ENCODE data around the gene ABCC9.
"Not testable (repeated sequence)": the region's sequence is repeated elsewhere in the genome, so short reads cannot be mapped to it uniquely, and the experiment has no call there.

The ABCC9 gene

GRCh38 chr12:21797539-21797938 lies 143.7 kb downstream of the ABCC9 start:
- POLR2A ChIA-PET: no interaction called here
- TF ChIP-seq SP1 (IDR thresholded peaks at IDR 0.05) (no peak), TARDBP (IDR thresholded peaks at IDR 0.05) (no peak), ELF4 (IDR thresholded peaks at IDR 0.05) (no peak), FOXK2 (IDR thresholded peaks at IDR 0.05) (no peak), NFRKB (IDR thresholded peaks at IDR 0.05) (no peak), ZNF384 (IDR thresholded peaks at IDR 0.05) (no peak), FOXM1 (IDR thresholded peaks at IDR 0.05; ENCODE audit: borderline replicate concordance) (no peak), PKNOX1 (IDR thresholded peaks at IDR 0.05) (no peak)
- CTCF ChIA-PET: no interaction called here
- no peak for DNase-seq (ENCODE audit: extremely low spot score)

DNA sequence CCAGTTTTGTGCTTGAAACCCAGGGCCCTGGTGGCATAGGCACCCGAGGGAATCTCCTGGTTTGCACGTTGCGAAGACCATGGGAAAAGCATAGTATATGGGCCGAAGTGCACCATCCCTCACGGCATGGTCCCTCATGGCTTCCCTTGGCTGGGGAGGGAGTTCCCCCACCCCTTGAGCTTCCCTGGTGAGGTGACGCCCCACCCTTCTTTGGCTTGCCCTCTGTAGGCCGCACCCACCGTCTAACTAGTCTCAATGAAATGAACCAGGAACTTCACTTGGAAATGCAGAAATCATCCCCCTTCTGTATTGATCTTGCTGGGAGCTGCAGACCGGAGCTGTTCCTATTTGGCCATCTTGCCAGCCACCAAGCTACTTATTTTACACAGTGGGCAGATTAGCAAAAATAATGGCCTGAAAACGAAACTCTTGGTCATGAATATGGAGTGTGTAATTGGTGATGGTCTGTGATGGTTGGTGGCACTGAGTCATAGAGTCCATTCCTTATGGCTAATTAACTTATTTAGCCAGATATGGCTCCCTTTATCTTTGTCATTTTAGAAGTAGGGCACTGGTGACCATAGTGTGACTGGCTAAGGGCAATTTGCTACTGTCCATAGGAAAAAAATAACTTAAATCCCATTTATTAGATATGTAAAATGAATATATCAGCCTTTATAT lies 145.4 kb downstream of the ABCC9 start:
- CTCF ChIA-PET: interaction anchor here (0.6 kb wide), 1 partner anchor 912 kb away, joined by 3 read pairs; no protein-coding TSS in a partner anchor
- POLR2A ChIA-PET: no interaction called here
- no peak for DNase-seq (ENCODE audit: extremely low spot score)
- no peak for TF ChIP-seq ZNF384 (IDR thresholded peaks at IDR 0.05)
- no peak for TF ChIP-seq PKNOX1 (IDR thresholded peaks at IDR 0.05)
- TF ChIP-seq ELF4 (IDR thresholded peaks at IDR 0.05): no peak
- TF ChIP-seq BHLHE40 (IDR thresholded peaks at IDR 0.05; ENCODE audit: borderline replicate concordance): no peak
- TF ChIP-seq NFRKB (IDR thresholded peaks at IDR 0.05): no peak
- no peak for TF ChIP-seq FOXA1 (IDR thresholded peaks at IDR 0.05)
- no peak for TF ChIP-seq ARNT (IDR thresholded peaks at IDR 0.05)
- no peak for TF ChIP-seq SP1 (IDR thresholded peaks at IDR 0.05)
- TF ChIP-seq L3MBTL2 (conservative IDR thresholded peaks at IDR 0.05): no peak
- TF ChIP-seq SUZ12 (IDR thresholded peaks at IDR 0.05): no peak
- no peak for TF ChIP-seq HDGF (IDR thresholded peaks at IDR 0.05; ENCODE audit: borderline replicate concordance)
- TF ChIP-seq CTBP1 (IDR thresholded peaks at IDR 0.05; ENCODE audit: borderline replicate concordance): no peak

GRCh38 chr12:21794807-21795595 lies 146.2 kb downstream of the ABCC9 start:
- POLR2A ChIA-PET; DNase-seq (ENCODE audit: extremely low spot score): not testable (repeated sequence)
- CTCF ChIA-PET: interaction anchor here (0.6 kb wide), 1 partner anchor 911 kb away, joined by 3 read pairs; no protein-coding TSS in a partner anchor

GRCh38 chr12:21789687-21790086 lies 151.5 kb downstream of the ABCC9 start:
- POLR2A ChIA-PET; DNase-seq (ENCODE audit: extremely low spot score): not testable (repeated sequence)
- CTCF ChIA-PET: interaction anchor here (0.6 kb wide), 1 partner anchor 17 kb away, joined by 3 read pairs; no protein-coding TSS in a partner anchor

DNA sequence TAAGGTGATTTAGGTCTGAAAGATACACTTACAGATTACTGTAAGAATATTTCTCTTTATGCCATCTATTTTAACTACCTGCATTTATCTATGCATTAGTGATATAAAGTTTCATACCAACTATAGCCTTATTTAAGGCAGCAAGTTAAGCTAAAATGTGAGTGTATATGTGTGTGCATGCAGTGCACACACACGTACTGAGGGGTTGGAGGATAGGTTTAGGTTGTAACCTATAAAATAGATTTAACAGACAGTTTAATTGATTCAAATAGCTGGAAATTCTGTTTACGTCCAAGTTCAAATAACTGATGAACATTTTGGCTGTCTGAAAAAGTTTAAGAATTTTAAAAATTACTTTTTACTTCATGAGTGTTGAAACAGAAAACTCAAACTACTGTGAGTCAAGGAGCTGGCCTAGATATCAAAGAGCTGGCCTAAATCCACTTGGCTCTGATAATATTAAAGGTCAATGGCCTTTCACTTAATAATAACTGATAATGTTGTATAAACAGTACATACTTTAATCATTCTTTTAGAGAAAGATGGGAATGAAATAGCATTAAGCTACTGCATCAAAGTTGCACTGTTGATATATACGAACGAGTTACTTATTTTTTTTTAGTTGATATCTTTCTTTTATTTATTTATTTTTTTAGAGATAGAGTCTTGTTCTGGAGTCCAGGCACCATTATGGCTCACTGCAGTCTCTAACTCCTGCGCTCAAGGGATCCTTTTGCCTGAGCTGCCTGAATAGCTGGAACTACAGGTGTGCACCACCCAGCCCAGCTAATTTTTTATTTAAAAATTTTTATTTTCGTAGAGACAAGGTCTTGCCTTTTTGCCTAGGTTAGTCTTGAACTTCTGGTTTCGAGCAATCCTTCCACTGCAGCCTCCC lies 152.9 kb downstream of the ABCC9 start:
- ChIA-PET CTCF (no interaction called here), POLR2A (no interaction called here)
- no peak for TF ChIP-seq FOXM1 (IDR thresholded peaks at IDR 0.05; ENCODE audit: borderline replicate concordance)
- no peak for TF ChIP-seq SP1 (IDR thresholded peaks at IDR 0.05)
- no peak for TF ChIP-seq FOXK2 (IDR thresholded peaks at IDR 0.05)
- TF ChIP-seq ELF4 (IDR thresholded peaks at IDR 0.05): no peak
- TF ChIP-seq FOXA1 (IDR thresholded peaks at IDR 0.05): no peak
- no peak for TF ChIP-seq ZNF384 (IDR thresholded peaks at IDR 0.05)
- no peak for TF ChIP-seq SUZ12 (IDR thresholded peaks at IDR 0.05)
- TF ChIP-seq PKNOX1 (IDR thresholded peaks at IDR 0.05): no peak
- DNase-seq (ENCODE audit: extremely low spot score): no peak

GRCh38 chr12:21786041-21786531 lies 155.1 kb downstream of the ABCC9 start:
- TF ChIP-seq L3MBTL2 (conservative IDR thresholded peaks at IDR 0.05): no peak
- no peak for TF ChIP-seq FOXK2 (IDR thresholded peaks at IDR 0.05)
- no peak for TF ChIP-seq SUZ12 (IDR thresholded peaks at IDR 0.05)
- TF ChIP-seq PKNOX1 (IDR thresholded peaks at IDR 0.05): no peak
- no peak for TF ChIP-seq FOXM1 (IDR thresholded peaks at IDR 0.05; ENCODE audit: borderline replicate concordance)
- no peak for TF ChIP-seq NFRKB (IDR thresholded peaks at IDR 0.05)
- TF ChIP-seq TARDBP (IDR thresholded peaks at IDR 0.05): no peak
- TF ChIP-seq BHLHE40 (IDR thresholded peaks at IDR 0.05; ENCODE audit: borderline replicate concordance): no peak
- TF ChIP-seq CTBP1 (IDR thresholded peaks at IDR 0.05; ENCODE audit: borderline replicate concordance): no peak
- no peak for TF ChIP-seq ZNF384 (IDR thresholded peaks at IDR 0.05)
- TF ChIP-seq ARNT (IDR thresholded peaks at IDR 0.05): no peak
- TF ChIP-seq SP1 (IDR thresholded peaks at IDR 0.05): no peak
- no peak for TF ChIP-seq HDGF (IDR thresholded peaks at IDR 0.05; ENCODE audit: borderline replicate concordance)
- no peak for TF ChIP-seq FOXA1 (IDR thresholded peaks at IDR 0.05)
- TF ChIP-seq ELF4 (IDR thresholded peaks at IDR 0.05): no peak
- TF ChIP-seq LEF1 (IDR thresholded peaks at IDR 0.05; ENCODE audit: borderline replicate concordance): no peak
- no peak for DNase-seq (ENCODE audit: extremely low spot score)
- POLR2A ChIA-PET: no interaction called here
- CTCF ChIA-PET: interaction anchor here (0.6 to 0.7 kb wide), 2 partner anchors 12 to 541 kb away, joined by 5 to 6 read pairs; no protein-coding TSS in a partner anchor

GRCh38 chr12:21782723-21783122 lies 158.5 kb downstream of the ABCC9 start:
- CTCF ChIA-PET; POLR2A ChIA-PET; DNase-seq (ENCODE audit: extremely low spot score): not testable (repeated sequence)

Measured in HEK293T (cell line).